HG03469 (cell line): ENCODE measurements around the gene TMSB10.

Experiments
- ATAC-seq: cut with Tn5 transposase; IDR thresholded peaks from one replicate; pipeline ENCODE4 v1.9.1; 2021; ENCODE audit warnings: mild to moderate bottlenecking, moderate library complexity, moderate number of reproducible peaks; ENCODE audit not compliant: unreplicated experiment

TMSB10 gene

DNA sequence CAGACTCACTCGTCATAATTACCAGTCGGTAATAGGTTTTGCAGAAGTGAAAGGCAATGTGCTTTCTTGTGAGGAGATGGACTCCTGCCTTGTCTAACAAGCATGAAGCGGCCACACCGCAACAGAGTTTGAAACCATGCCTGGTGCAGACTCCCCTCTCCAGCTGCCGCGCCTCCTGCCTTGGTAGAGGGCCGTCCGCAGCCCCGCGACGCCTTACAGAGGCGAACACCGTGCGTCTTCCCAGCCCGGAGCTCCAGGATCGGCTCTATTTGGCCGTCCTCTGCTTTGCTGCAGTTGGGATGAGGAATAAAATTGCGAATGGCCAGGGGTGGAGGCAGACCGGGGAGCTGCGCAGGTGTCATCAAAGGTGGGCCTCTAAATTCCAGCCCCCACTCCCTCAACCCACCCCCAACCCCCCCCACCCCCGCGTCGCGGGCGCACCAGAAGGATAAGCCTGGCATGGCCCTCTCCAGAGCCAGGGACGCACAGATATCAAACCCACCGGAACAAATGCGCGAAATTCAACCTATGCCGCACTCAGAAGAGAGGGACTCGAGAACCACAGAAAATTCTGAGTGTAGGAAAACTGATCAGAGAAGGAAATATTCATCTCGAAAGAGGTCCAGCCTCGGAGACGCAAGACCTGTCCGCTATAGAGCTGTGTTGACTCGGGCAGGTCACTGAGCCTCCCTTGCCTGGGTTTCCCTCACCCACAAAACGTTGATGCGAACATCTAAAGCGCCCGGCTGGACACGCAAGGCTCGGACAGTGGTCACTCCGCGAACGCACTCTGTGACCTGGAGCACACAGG is 25.7 kb upstream of the TMSB10 start:
- ATAC-seq = peak; percentile 64

GRCh38 chr2:84880395-84880644 is 25.1 kb upstream of the TMSB10 start:
- ATAC-seq = no peak

DNA sequence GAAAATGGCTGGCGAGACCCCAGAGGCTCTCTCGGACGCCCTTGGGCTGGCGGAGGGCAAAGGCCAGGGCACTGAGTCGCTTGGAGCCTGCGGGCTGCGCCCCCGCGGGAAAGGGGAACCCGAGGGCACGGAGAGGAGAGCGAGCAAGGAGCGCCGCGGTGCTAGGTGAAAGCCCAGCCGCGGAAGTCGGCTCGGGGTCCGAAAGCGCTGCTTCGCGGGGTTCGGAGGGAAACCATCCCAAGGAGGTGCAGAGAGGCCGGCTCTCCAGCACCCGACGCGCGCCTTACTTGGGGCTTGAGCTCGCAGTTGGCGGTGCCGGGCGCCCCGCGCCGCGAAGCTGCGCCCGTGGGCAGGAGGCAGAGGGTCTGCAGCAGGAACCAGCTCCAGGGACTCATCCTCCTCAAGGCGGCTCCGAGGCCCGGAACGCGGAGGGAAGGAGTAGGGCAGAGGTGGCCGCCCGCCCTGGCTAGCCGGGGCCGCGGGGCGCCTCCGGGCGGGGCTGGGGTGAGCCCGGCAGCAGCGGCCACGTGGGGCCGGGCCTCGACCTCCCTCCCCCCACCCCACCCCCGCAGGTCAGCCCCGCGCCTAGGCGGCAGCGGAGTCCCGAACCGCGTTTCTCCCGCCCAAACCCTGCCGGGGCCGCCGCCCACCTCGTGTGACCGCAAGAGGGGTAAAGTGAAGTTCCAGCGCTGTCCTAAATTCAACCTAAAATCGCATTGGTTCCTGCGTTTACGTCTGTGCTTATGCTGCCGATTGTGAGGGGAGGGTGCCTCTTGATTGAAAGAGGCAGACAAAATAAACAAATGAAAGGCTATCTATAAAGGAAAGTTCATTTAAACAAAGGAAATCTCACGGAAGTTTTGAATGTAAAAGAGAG is 24.6 kb upstream of the TMSB10 start, which contains the start of gene TRABD2A:
TRABD2A (minus strand) TSS at position 440 of the 877 bp plus-strand sequence; CDS start at position 395, 45 bp downstream.
- no peak for ATAC-seq

- ATAC-seq = peak; percentile 53
Observed at GRCh38 chr2:84881581-84882413, 23.7 kb upstream of the TMSB10 start.

GRCh38 chr2:84882414-84882738 is 23.1 kb upstream of the TMSB10 start:
- no peak for ATAC-seq

DNA sequence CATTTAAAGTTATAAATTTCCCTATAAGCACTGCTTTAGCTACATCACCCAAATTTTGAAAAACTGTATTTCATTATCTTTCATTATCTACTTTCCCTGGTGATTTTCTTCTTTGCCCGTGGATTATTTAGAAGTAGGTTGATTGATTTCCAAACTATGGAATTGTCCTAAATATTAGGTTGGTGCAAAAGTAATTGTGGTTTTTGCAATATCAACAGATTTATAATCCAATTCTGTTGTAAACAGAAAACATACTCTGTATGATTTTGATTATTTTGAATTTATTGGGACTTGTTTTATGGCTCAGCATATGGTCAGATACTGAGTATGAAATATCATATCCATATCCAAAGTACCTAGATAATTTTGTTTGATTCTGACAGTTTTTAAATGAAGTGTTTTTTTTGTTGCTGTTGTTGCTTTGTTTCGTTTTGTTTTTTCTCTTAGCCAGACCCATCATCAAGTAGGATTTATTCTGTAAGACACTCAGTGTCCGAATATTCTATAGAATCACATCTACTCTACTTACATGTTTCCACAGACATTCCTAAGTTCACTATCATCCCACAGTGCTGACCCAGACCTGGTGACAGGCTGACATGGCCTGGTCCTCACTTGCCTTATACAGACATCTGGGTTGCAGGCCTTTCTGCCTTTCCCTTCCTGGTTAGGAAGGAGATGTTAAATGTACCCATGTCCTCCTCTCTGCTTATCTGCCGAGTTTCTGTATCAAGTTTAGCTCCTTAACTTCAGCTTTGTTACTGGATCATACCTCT is 22.5 kb upstream of the TMSB10 start:
- ATAC-seq = no peak

- ATAC-seq = no peak
Observed at GRCh38 chr2:84884449-84884848, 21.0 kb upstream of the TMSB10 start.

GRCh38 chr2:84885111-84885510 is 20.3 kb upstream of the TMSB10 start:
- no peak for ATAC-seq

- no peak for ATAC-seq
Observed at GRCh38 chr2:84886791-84887190, 18.7 kb upstream of the TMSB10 start.

GRCh38 chr2:84888401-84889276 is 16.8 kb upstream of the TMSB10 start:
- peak; percentile 98 for ATAC-seq

DNA sequence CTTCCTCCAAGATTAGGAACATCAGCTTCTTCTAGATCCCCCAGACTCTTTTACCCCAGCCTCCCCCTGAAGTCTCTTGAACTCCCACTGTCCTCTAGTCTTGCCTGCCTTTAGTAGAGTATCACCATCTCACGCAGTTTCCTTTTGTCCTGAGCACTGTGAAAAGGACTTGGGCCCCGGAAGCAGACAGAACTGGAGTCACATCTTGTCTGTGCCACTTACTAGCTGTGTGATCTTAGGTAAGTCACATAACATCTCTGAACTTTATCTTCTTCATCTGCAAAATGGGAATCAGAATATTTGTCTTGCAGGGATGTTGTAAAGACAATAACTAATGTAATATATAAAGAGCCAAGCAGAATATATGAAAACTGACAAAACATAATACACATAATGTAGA is 16.1 kb upstream of the TMSB10 start:
- no peak for ATAC-seq

- no peak for ATAC-seq
Observed at GRCh38 chr2:84891355-84892010, 14.0 kb upstream of the TMSB10 start.

DNA sequence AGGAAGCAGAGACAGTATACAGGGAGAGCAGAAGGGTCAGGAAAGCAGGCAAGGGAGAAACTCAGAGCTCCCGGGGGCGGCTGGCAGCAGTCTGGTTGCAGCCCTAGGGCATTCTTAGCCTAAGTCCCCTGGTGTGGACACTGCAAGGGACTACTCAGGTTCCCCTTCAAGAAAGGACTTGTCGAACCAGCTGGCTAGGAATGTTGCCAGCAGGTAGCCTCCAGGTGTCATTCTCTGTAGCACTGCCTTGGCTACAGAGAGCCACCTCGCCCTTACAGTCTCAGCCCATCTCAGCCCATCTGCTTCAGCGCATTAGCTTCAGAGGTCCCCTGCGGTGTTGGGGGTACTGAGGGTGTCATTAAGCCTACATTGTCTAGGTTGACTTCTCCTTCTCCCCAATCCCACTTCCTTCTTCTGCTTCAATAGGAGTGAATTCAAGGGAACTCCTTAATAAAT is 11.3 kb upstream of the TMSB10 start:
- ATAC-seq = no peak

DNA sequence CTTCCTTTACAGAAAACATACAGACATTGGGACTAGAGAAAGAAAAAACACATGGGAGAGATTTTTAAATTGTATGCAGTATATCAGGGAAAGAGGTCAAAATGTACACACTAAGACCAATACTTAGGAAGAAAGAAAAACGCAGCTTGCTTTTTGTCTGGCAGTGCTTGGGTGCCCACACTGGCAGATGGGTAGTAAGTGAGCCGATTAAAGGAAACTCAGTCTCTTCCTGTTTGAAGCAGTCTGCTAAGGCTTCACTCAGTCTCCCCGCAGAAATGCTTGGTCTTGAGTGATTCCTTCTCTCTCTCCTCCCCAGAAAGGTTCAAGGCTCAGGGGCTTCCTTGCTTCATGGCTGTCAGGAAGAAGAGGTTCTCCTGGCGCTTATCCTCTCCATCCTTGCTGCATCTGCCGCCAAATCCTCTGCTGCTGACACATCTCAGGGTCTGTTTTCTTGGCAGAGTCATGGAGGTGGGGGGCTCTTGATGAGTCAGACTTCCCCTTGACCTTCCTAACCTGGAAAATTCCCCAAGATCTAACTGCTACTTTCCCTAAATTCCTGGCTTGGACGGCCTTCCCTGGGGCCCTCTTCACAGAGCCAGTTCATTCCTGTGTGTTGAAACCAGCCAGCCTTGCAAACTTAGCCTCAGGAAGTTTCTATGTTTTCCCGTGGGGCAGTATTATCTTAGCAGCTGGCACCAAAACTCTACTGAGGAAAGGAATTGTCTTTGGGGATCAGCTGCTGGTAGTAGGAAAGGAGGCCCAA is 10.5 kb upstream of the TMSB10 start:
- no peak for ATAC-seq

DNA sequence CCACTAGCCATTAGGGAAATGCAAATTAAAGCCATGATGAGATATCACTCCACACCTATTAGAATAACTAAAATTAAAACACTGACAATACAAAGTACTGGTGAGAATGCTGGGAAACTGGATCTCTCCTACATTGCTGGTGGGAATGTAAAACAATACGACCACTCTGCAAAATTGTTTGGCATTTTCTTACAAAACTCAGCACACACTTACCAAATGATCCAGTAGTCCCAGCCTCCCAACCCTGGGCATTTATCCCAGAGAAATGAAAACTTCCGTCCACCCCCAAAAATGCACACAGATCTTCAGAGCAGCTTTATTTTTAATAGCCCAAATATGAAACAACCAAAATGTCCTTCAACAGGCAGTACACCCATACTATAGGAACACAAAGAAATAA is 8.9 kb upstream of the TMSB10 start:
- no peak for ATAC-seq

DNA sequence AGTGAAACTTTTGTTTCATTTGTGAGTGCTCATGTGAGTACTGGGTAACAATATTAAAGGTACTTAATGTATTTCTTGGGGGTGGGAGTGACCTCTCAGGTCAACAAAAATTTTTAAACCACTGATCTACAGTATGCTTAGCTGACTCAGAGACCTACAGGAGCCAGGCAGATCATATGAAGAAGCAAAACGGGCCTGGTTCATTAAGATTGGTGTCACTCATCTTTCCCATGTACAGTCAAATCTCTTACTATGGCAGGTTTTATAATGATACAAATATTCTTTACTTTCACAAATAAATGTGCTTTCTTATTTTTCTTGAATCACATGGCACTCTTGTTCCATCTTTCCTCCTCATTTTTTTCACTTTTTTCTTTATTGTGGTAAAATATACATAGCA is 7.7 kb upstream of the TMSB10 start:
- no peak for ATAC-seq

- no peak for ATAC-seq
Observed at GRCh38 chr2:84899304-84900204, 5.9 kb upstream of the TMSB10 start.
